Measurements from ENCODE around the gene SLC22A5.

DNA sequence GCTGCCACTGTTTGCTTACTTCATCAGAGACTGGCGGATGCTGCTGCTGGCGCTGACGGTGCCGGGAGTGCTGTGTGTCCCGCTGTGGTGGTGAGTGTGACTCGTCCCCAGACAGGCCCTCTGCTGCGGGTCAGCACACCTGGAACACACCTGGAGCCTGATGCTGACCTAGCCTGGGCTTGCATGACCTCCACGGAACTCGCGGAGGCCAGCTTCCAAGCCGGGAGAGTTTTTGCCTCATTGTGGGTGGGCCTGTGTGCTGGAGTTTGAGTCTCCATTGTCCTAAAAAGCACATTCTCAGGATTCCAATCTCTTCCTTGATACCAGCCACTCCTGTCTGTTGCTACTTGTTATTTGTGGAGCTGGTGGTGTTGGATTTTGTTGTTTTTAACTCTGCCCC, 47.2 kb upstream of the SLC22A5 start:
- TF ChIP-seq POLR2A (IDR thresholded peaks at IDR 0.05; ENCODE audit: low read length) (no peak), GATA1 (IDR thresholded peaks at IDR 0.05; ENCODE audit: low read depth, low read length) (no peak)

All from erythroblast (primary cell).